Heart right ventricle (tissue), 16 donors: ENCODE results near the gene ZBTB9. TPM values are rescaled to one million over a fixed set of nuclear protein-coding genes. Genes with fewer than 3 reads are reported as not detected.
A peak's percentile ranks its signal among the peaks of the same experiment; 100 is the strongest.

ENCODE experiments used
- ATAC-seq, 8 donors: fragments of 200-7000 bp; cut with Tn5 transposase; one replicate each; pipeline ENCODE4 v1.9.1; 2020; ENCODE audit warnings: mild to moderate bottlenecking in 8 of 8, moderate library complexity in 8 of 8, moderate number of reproducible peaks in 1 of 8
- DNase-seq, 2 donors: peaks; one replicate each; pipeline ENCODE4 v3.0.0-alpha.2; 2020
- H3K27ac ChIP-seq, 10 donors: fragments of 200-600 bp; sonication (generic) in 2 of 10; one replicate each; pipeline versions ENCODE4 v1.5.0 to v1.8.0; 2020 to 2022; ENCODE audit warnings: mild to moderate bottlenecking in 3 of 10
- H3K27me3 ChIP-seq, 7 donors: fragments of 200-600 bp; one replicate each; pipeline ENCODE4 v1.8.0; 2021 to 2022; ENCODE audit warnings: mild to moderate bottlenecking in 2 of 7
- H3K36me3 ChIP-seq, 9 donors: fragments of 200-600 bp; sonication (generic) in 1 of 9; one replicate each; pipeline versions ENCODE4 v1.5.0 to v1.8.0; 2020 to 2022; ENCODE audit warnings: mild to moderate bottlenecking in 2 of 9
- H3K4me1 ChIP-seq, 9 donors: fragments of 200-600 bp; sonication (generic) in 1 of 9; one replicate each; pipeline versions ENCODE4 v1.5.0 to v1.8.0; 2020 to 2022; ENCODE audit warnings: mild to moderate bottlenecking in 4 of 9
- H3K4me3 ChIP-seq, 10 donors: fragments of 200-600 bp; sonication (generic) in 2 of 10; one replicate each; pipeline versions ENCODE4 v1.5.0 to v1.8.0; 2020 to 2022; ENCODE audit warnings: mild to moderate bottlenecking in 7 of 10, moderate library complexity in 2 of 10
- H3K9me3 ChIP-seq, 11 donors: fragments of 200-600 bp in 10 of 11; sonication (generic) in 2 of 11; one replicate each; pipeline versions ENCODE4 v1.5.0 to v1.8.0; 2013 to 2022; ENCODE audit warnings: mild to moderate bottlenecking in 2 of 11, control low read depth in 1 of 11, moderate library complexity in 1 of 11
- WGBS, 2 donors: extraction: QIAGEN DNeasy Blood & Tissue Kit; methylation state at CpG; one replicate each; pipeline ENCODE4 v1.1.7; 2013; ENCODE audit warnings: inconsistent platforms in 1 of 2; 5-methylcytosine and 5-hydroxymethylcytosine counted together
- intact Hi-C, 10 donors: fragments of 100-400 bp; cut with DNase I; formaldehyde crosslinking; loops; one replicate each; pipeline versions ENCODE4 v1.11.1 to v1.14.2; 2022
- polyA plus RNA-seq, 2 donors: library from polyadenylated mRNA; stranded (reverse); fragments of 200-250 nt; gene quantifications; one replicate each; pipeline ENCODE4 v1.2.3, GENCODE V29; 2013
- total RNA-seq, 10 donors: library from RNA; stranded (reverse); fragmentation: NEBNext Ultra II Directional in 3 of 10; extraction: Animal tissue kit (Norgen Biotek cat#: 25700) in 3 of 10; gene quantifications; one replicate each; pipeline versions ENCODE4 v1.2.1 to v1.2.4, GENCODE V29; 2021 to 2023
- TF ChIP-seq, protein P1 (sequence below), 9 donors: fragments of 200-600 bp; sonication (generic) in 2 of 9; IDR thresholded peaks; one replicate each; pipeline versions ENCODE4 v1.5.0 to v1.8.0; 2021 to 2022; ENCODE audit warnings: antibody characterized with exemption in 9 of 9, mild to moderate bottlenecking in 5 of 9, moderate library complexity in 1 of 9
- donor health status: Arrhythmogenic right ventricular cardiomyopathy.
- donor health status: ischemic (EF 13 %, LVEDD 7.1; RV severe dilation, severe dysfunction).
- donor health status: healthy with polysubstance abuse.
- donor health status: DM: no; HTN: yes; CAD: no.
- donor health status: DM: no; HTN: no; CAD: no.
- donor health status: ischemic (EF 25% LVEDD 6.9; RV normal size, moderate dysfunction).
- donor health status: ischemic (EF 25% LVEDD 5.7; RV mildly dilated, moderate dysfunction).
- donor health status: healthy.
- donor health status: DM: yes; HTN: yes; CAD: no.
- donor health status: Ischemic cardiomyopathy.
- donor health status: ischemic (EF 35%, LVEDD 5.7; RV mildly dilated, moderate dysfunction).
- donor health status: nonischemic (EF 11% LVEDD 7.7; RV severe dilation, severe dysfunction).
- donor health status: DM: yes; HTN: yes; CAD: no.
- donor health status: PGD.
- donor health status: ischemic (EF 29% LVEDD 5.4; RV normal size, mild dysfunction).
- donor health status: nonischemic (EF 23%, LVEDD 6.1; RV moderate dilation, normal function).

ZBTB9 gene
- total and polyA plus RNA-seq, 12 donors: 1.2 to 6.5 (median 4.8) TPM

GRCh38 chr6:33417128-33417902, 37.1 kb upstream of the ZBTB9 start:
- Histone ChIP-seq H3K4me3 (peak overlapping the region; percentile 40 to 80 (median 70)), H3K4me1 (peaks cover 19 to 56% (median 46%) of the 10 kb centered on the region in 9 donors), H3K27ac (peak overlapping the region; percentile 59 to 94 (median 90)), H3K9me3 (no peaks in the 10 kb centered on the region), H3K36me3 (peaks cover 0 to 48% (median 21%) of the 10 kb centered on the region in 9 donors), H3K27me3 (no peaks in the 10 kb centered on the region)
- no peak for ATAC-seq
- TF ChIP-seq, protein P1, sequence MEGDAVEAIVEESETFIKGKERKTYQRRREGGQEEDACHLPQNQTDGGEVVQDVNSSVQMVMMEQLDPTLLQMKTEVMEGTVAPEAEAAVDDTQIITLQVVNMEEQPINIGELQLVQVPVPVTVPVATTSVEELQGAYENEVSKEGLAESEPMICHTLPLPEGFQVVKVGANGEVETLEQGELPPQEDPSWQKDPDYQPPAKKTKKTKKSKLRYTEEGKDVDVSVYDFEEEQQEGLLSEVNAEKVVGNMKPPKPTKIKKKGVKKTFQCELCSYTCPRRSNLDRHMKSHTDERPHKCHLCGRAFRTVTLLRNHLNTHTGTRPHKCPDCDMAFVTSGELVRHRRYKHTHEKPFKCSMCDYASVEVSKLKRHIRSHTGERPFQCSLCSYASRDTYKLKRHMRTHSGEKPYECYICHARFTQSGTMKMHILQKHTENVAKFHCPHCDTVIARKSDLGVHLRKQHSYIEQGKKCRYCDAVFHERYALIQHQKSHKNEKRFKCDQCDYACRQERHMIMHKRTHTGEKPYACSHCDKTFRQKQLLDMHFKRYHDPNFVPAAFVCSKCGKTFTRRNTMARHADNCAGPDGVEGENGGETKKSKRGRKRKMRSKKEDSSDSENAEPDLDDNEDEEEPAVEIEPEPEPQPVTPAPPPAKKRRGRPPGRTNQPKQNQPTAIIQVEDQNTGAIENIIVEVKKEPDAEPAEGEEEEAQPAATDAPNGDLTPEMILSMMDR (IDR thresholded peaks at IDR 0.05): no peak
- 3 to 5% methylated on average over 25 of the region's 25 CpGs for WGBS, 2 donors
- intact Hi-C loops: loop anchor here in 3 of 10 donors (10.0 kb wide), 2 partner anchors 103 to 1753 kb away; partner anchors contain the start of genes TAPBP (in 2 of the 3), ZBTB22 (in 2 of the 3), C6orf47 (in 1 of the 3) and CSNK2B (in 1 of the 3)
- DNase-seq: no peak

DNA sequence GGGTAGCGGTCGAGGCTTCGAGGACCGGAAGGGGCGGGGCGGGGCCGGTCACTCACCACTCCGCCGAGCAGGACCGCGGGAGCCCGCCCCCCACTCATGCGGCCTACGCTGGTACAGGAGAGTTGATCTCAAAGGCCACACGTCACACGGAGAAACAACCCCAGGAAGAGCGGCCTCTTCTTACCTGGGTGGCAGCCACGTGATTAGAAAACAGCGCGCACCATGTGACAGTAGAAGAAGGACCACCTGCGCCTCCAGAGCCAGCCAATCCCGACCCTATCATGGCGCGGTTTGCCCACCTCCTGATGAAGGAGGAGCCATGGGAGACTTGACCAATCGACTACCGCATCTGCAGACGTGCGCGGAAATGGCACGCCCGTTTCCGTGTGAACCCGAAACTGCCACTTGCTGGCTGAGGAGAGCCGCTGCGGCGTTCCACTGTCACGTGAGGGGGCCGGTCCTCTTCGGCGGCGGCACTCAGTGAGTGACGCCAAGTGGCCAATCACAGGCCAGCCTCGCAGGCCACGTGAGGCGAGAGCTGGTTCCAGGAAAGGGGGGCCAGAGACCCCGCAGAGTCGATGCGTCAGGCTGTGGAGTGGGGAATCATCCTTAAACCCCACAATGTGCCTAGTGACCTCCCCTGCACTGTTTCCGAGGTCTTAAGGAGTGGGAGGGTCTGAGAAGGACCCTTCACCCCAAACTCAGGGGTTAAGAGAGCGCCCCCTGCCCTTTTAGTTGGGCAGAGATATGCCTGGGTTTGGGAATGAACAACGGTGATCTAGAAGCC, 36.3 kb upstream of the ZBTB9 start, which contains the start of gene CUTA:
CUTA (minus strand) TSS at position 205 of the 787 bp plus-strand sequence; CDS start at position 98, 107 bp downstream.
- DNase-seq (peak; percentile 99), ATAC-seq (peak; percentile 94 to 98 (median 96))
- H3K27ac ChIP-seq: peak within 1 kb of the TSS; percentile 59 to 94 (median 90)
- H3K36me3 ChIP-seq: peaks cover 0 to 40% (median 18%) of the 10 kb centered on the region in 9 donors
- no peaks in the 10 kb centered on the region for H3K9me3 ChIP-seq
- no peaks in the 10 kb centered on the region for H3K27me3 ChIP-seq
- TF ChIP-seq, protein P1 (IDR thresholded peaks at IDR 0.05): peak in 8 of 9 donors; percentile 29 to 69 (median 46)
- peak within 1 kb of the TSS; percentile 40 to 80 (median 70) for H3K4me3 ChIP-seq
- intact Hi-C loops: loop anchor here in 3 of 10 donors (1.0 to 10.0 kb wide), 3 partner anchors 8 to 1753 kb away; partner anchors contain the start of genes TAPBP (in 2 of the 3), ZBTB22 (in 2 of the 3), C6orf47 (in 1 of the 3) and CSNK2B (in 1 of the 3)
- WGBS, 2 donors: 0% methylated on average over 51 of the region's 51 CpGs
- H3K4me1 ChIP-seq: peaks cover 16 to 48% (median 41%) of the 10 kb centered on the region in 9 donors

- no peak for ATAC-seq
- H3K36me3 ChIP-seq: peaks cover 0 to 33% (median 12%) of the 10 kb centered on the region in 9 donors
These were observed 35.6 kb upstream of the ZBTB9 start for GRCh38 chr6:33418690-33419291.

More at GRCh38 chr6:33418690-33419291, 35.6 kb upstream of the ZBTB9 start:
- Histone ChIP-seq H3K4me3 (peak overlapping the region; percentile 4 to 80 (median 68)), H3K9me3 (no peaks in the 10 kb centered on the region), H3K27me3 (no peaks in the 10 kb centered on the region), H3K4me1 (peaks cover 16 to 46% (median 38%) of the 10 kb centered on the region in 9 donors), H3K27ac (peak overlapping the region; percentile 55 to 94 (median 90))
- intact Hi-C loops: loop anchor here in 3 of 10 donors (1.0 to 10.0 kb wide), 3 partner anchors 8 to 1754 kb away; partner anchors contain the start of genes TAPBP (in 2 of the 3), ZBTB22 (in 2 of the 3), C6orf47 (in 1 of the 3) and CSNK2B (in 1 of the 3)
- TF ChIP-seq, protein P1 (IDR thresholded peaks at IDR 0.05): peak in 2 of 9 donors; percentile 1 to 3
- WGBS, 2 donors: 34 to 38% methylated on average over 8 of the region's 8 CpGs
- no peak for DNase-seq
